HEK293T (cell line): ENCODE data around the gene CRYL1.

Source experiments
- CTCF ChIA-PET: fragments of 350-600 bp; formaldehyde crosslinking; extraction: SDS; loops from one replicate; lab custom pipeline; 2021; ENCODE audit warnings: antibody characterized with exemption, inconsistent platforms; lab: Yijun Ruan, JAX
- POLR2A ChIA-PET: fragments of 350-600 bp; formaldehyde crosslinking; extraction: SDS; loops from one replicate; lab custom pipeline; 2020; ENCODE audit warnings: antibody characterized with exemption, inconsistent platforms; lab: Yijun Ruan, JAX
- DNase-seq: peaks from one replicate; pipeline ENCODE4 v3.0.0; 2012; ENCODE audit warnings: mixed read lengths; ENCODE audit errors: extremely low spot score
- ARNT ChIP-seq: fragments of 450-650 bp; IDR thresholded peaks from 2 replicates; pipeline ENCODE4 v1.6.1; 2017; ENCODE audit warnings: mild to moderate bottlenecking
- BHLHE40 ChIP-seq: fragments of 450-650 bp; IDR thresholded peaks from 2 replicates; pipeline ENCODE4 v1.6.1; 2016; ENCODE audit warnings: mild to moderate bottlenecking, moderate library complexity, borderline replicate concordance
- CTBP1 ChIP-seq: fragments of 450-650 bp; IDR thresholded peaks from 2 replicates; pipeline ENCODE4 v1.6.1; 2016; ENCODE audit warnings: borderline replicate concordance
- ELF4 ChIP-seq: fragments of 450-650 bp; IDR thresholded peaks from 2 replicates; pipeline ENCODE4 v1.6.1; 2017; ENCODE audit warnings: antibody characterized with exemption
- FOXA1 ChIP-seq: fragments of 450-650 bp; IDR thresholded peaks from 2 replicates; pipeline ENCODE4 v1.6.1; 2016; ENCODE audit warnings: mild to moderate bottlenecking
- FOXK2 ChIP-seq: fragments of 450-650 bp; IDR thresholded peaks from 2 replicates; pipeline ENCODE4 v1.6.1; 2016; ENCODE audit warnings: mild to moderate bottlenecking
- FOXM1 ChIP-seq: fragments of 450-650 bp; IDR thresholded peaks from 2 replicates; pipeline ENCODE4 v1.6.1; 2017; ENCODE audit warnings: mild to moderate bottlenecking, borderline replicate concordance
- HDGF ChIP-seq: fragments of 450-650 bp; IDR thresholded peaks from 2 replicates; pipeline ENCODE4 v1.6.1; 2017; ENCODE audit warnings: antibody characterized with exemption, borderline replicate concordance
- L3MBTL2 ChIP-seq: fragments of 450-650 bp; conservative IDR thresholded peaks from 2 replicates; pipeline ENCODE4 v1.6.1; 2016; ENCODE audit warnings: mild to moderate bottlenecking
- LEF1 ChIP-seq: fragments of 450-650 bp; IDR thresholded peaks from 2 replicates; pipeline ENCODE4 v1.6.1; 2017; ENCODE audit warnings: mild to moderate bottlenecking, borderline replicate concordance
- NFRKB ChIP-seq: fragments of 450-650 bp; IDR thresholded peaks from 2 replicates; pipeline ENCODE4 v1.6.1; 2016; ENCODE audit warnings: mild to moderate bottlenecking, moderate library complexity
- PKNOX1 ChIP-seq: fragments of 450-650 bp; IDR thresholded peaks from 2 replicates; pipeline ENCODE4 v1.6.1; 2016
- SP1 ChIP-seq: fragments of 450-650 bp; IDR thresholded peaks from 2 replicates; pipeline ENCODE4 v1.6.1; 2017
- SUZ12 ChIP-seq: fragments of 450-650 bp; IDR thresholded peaks from 2 replicates; pipeline ENCODE4 v1.6.1; 2016; ENCODE audit warnings: mild to moderate bottlenecking
- TARDBP ChIP-seq: fragments of 450-650 bp; IDR thresholded peaks from 2 replicates; pipeline ENCODE4 v1.6.1; 2016
- ZNF384 ChIP-seq: fragments of 450-650 bp; IDR thresholded peaks from 2 replicates; pipeline ENCODE4 v1.6.1; 2016

CRYL1 gene

DNA sequence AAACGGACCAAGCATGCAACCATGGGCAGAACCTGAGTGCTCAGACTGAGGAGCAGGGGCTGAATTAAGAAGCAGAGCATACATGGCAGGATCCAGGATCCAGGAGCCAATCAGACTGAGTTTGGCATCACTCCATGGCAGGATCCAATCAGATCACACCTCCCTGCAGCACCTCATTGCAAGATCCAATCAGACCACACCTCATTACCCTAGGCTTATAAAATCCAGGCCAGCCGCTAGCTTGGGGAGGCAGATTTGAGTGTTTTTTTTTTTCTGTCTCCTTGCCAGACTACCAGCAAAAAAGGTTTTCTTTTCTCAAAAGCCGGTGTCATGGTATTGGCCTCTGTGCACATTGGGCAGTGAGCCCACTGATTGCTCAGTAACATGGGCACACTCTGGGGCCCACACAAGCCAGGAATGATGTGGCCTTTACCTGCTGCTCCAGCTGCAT lies 165.6 kb downstream of the CRYL1 start:
- DNase-seq: no peak
- TF ChIP-seq SUZ12 (no peak), BHLHE40 (no peak), SP1 (no peak), ARNT (no peak), ZNF384 (no peak), HDGF (no peak), FOXA1 (no peak), ELF4 (no peak), L3MBTL2 (no peak), CTBP1 (no peak)
- ChIA-PET POLR2A (no interaction called here), CTCF (no interaction called here)

- DNase-seq: no peak
- TF ChIP-seq ARNT (no peak), L3MBTL2 (no peak), LEF1 (no peak), SUZ12 (no peak), TARDBP (no peak), FOXK2 (no peak), NFRKB (no peak), CTBP1 (no peak), FOXA1 (no peak), FOXM1 (no peak), BHLHE40 (no peak), ELF4 (no peak), PKNOX1 (no peak), ZNF384 (no peak), SP1 (no peak), HDGF (no peak)
- ChIA-PET CTCF (no interaction called here), POLR2A (no interaction called here)
Measured at GRCh38 chr13:20359335-20359734, 166.3 kb downstream of the CRYL1 start.

GRCh38 chr13:20358022-20358421 lies 167.6 kb downstream of the CRYL1 start:
- ChIA-PET POLR2A (no interaction called here), CTCF (no interaction called here)
- TF ChIP-seq ZNF384 (no peak), FOXM1 (no peak), HDGF (no peak), L3MBTL2 (no peak), NFRKB (no peak)
- no peak for DNase-seq

- no peak for TF ChIP-seq HDGF
- no peak for TF ChIP-seq L3MBTL2
- TF ChIP-seq TARDBP: no peak
- TF ChIP-seq FOXK2: no peak
- TF ChIP-seq BHLHE40: no peak
- no peak for TF ChIP-seq SP1
- no peak for TF ChIP-seq PKNOX1
- TF ChIP-seq ZNF384: no peak
- TF ChIP-seq ELF4: no peak
- TF ChIP-seq ARNT: no peak
- TF ChIP-seq NFRKB: no peak
- TF ChIP-seq FOXM1: no peak
- no peak for TF ChIP-seq LEF1
- ChIA-PET CTCF (interaction anchor here (0.7 kb wide), 1 partner anchor 159 kb away, joined by 4 read pairs; no protein-coding TSS in a partner anchor), POLR2A (no interaction called here)
- no peak for DNase-seq
Measured at GRCh38 chr13:20356444-20356843, 169.2 kb downstream of the CRYL1 start.

DNA sequence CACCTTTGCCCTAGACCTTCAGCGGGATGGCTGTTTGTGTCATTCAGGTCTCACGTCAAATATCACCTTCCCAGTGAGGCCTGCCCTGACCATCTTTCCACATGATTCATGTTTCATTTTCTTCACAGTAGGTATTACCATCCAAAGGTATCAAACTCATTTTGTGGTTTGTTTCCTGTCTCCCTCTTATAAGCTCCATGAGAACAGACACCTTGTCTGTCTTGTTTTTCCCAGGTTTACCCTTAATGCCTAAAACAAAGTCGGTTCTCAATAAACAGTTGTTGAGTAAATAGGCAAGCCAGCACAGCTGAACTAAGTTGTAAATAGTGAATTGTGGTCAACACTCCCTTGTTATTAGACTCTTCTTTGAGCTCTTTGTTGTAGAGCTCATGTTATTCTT lies 170.9 kb downstream of the CRYL1 start:
- ChIA-PET CTCF (interaction anchor here (0.6 kb wide), 1 partner anchor 29 kb away, joined by 3 read pairs; no protein-coding TSS in a partner anchor), POLR2A (no interaction called here)
- DNase-seq: no peak
- no peak for TF ChIP-seq PKNOX1
- no peak for TF ChIP-seq L3MBTL2
- no peak for TF ChIP-seq FOXA1
- TF ChIP-seq TARDBP: no peak
- TF ChIP-seq BHLHE40: no peak
- TF ChIP-seq ARNT: no peak
- no peak for TF ChIP-seq FOXK2
- no peak for TF ChIP-seq CTBP1
- no peak for TF ChIP-seq SP1
- no peak for TF ChIP-seq ELF4
- TF ChIP-seq NFRKB: no peak
- no peak for TF ChIP-seq SUZ12
- TF ChIP-seq HDGF: no peak
- TF ChIP-seq FOXM1: no peak
- no peak for TF ChIP-seq ZNF384
- no peak for TF ChIP-seq LEF1

DNA sequence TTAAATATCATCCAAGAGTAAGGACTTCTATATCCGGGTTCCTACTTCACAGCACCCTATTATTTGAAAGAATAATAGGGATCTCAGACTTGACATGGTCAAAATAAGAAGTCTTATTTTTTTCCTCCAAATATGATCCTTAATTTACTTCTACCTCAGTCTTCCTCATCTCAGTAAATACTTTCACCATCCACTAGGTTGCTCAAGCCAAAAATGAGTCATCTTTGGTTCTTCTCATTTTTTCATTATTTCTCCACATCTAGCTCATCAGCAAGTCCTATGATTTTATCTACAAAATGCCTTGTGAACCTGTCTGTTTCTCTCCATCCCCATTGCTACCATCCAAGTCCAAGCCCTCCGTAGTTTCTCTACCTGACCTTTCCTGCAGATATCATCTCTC lies 171.7 kb downstream of the CRYL1 start:
- ChIA-PET POLR2A (no interaction called here), CTCF (interaction anchor here (0.6 kb wide), 1 partner anchor 29 kb away, joined by 3 read pairs; no protein-coding TSS in a partner anchor)
- no peak for DNase-seq
- TF ChIP-seq FOXA1 (no peak), L3MBTL2 (no peak), ELF4 (no peak)
